Mesenchymal stem cell (in vitro differentiated cells and primary cell): ENCODE measurements around the gene CCNB1.

Experiments used
- DNase-seq: peaks from one replicate; pipeline ENCODE4 v3.0.0-alpha.2; 2013
- H2AFZ ChIP-seq: one replicate; pipeline ENCODE4 v1.6.1; 2013; ENCODE audit warnings: low read depth, mild to moderate bottlenecking, control low read depth, inconsistent platforms, low read length, moderate library complexity
- H2AK5ac ChIP-seq: 2 replicates; pipeline ENCODE4 v1.6.1; 2013; ENCODE audit warnings: low read length, moderate library complexity, mild to moderate bottlenecking, inconsistent platforms; ENCODE audit not compliant: severe bottlenecking
- H2BK120ac ChIP-seq: one replicate; pipeline ENCODE4 v1.6.1; 2013; ENCODE audit warnings: low read depth, mild to moderate bottlenecking, inconsistent platforms, low read length, moderate library complexity
- H2BK12ac ChIP-seq, 2 experiments: one replicate each; pipeline ENCODE4 v1.6.1; 2013; ENCODE audit warnings: inconsistent platforms in 2 of 2, low read length in 2 of 2, mild to moderate bottlenecking in 2 of 2, moderate library complexity in 2 of 2, control low read depth in 1 of 2
- H2BK15ac ChIP-seq: one replicate; pipeline ENCODE4 v1.6.1; 2013; ENCODE audit warnings: mild to moderate bottlenecking, low read depth, inconsistent platforms; ENCODE audit not compliant: poor library complexity, severe bottlenecking
- H2BK5ac ChIP-seq: 2 replicates; pipeline ENCODE4 v1.6.1; 2013; ENCODE audit warnings: low read depth, mild to moderate bottlenecking, low read length, control low read depth, inconsistent platforms; ENCODE audit not compliant: poor library complexity, severe bottlenecking
- H3K14ac ChIP-seq, 2 experiments: one replicate each; pipeline ENCODE4 v1.6.1; 2013; ENCODE audit warnings: inconsistent platforms in 2 of 2, low read length in 2 of 2, control low read depth in 1 of 2, mild to moderate bottlenecking in 1 of 2, moderate library complexity in 1 of 2
- H3K18ac ChIP-seq, 2 experiments: one replicate each; pipeline ENCODE4 v1.6.1; 2013; ENCODE audit warnings: inconsistent platforms in 2 of 2, low read length in 2 of 2, control low read depth in 1 of 2, low read depth in 1 of 2, mild to moderate bottlenecking in 1 of 2
- H3K23ac ChIP-seq, 2 experiments: one replicate each; pipeline ENCODE4 v1.6.1; 2013; ENCODE audit warnings: inconsistent platforms in 2 of 2, low read length in 2 of 2, mild to moderate bottlenecking in 2 of 2, moderate library complexity in 2 of 2, control low read depth in 1 of 2
- H3K27ac ChIP-seq: 2 replicates; pipeline ENCODE4 v1.5.1; 2013; ENCODE audit warnings: mild to moderate bottlenecking, moderate library complexity, low read length, control low read depth, inconsistent platforms; ENCODE audit not compliant: poor library complexity, severe bottlenecking
- H3K27me3 ChIP-seq, 2 experiments: 2 replicates each; pipeline versions ENCODE4 v1.6.1 to v1.7.0; 2013; ENCODE audit warnings: low read length in 2 of 2, mild to moderate bottlenecking in 2 of 2, moderate library complexity in 2 of 2, control low read depth in 1 of 2, inconsistent platforms in 1 of 2; ENCODE audit not compliant: control insufficient read depth in 1 of 2, insufficient read depth in 1 of 2
- H3K36me3 ChIP-seq, 2 experiments: 2 replicates each; pipeline versions ENCODE4 v1.6.1 to v1.7.0; 2013; ENCODE audit warnings: low read length in 2 of 2, control low read depth in 1 of 2, inconsistent platforms in 1 of 2, low read depth in 1 of 2, mild to moderate bottlenecking in 1 of 2; ENCODE audit not compliant: insufficient read depth in 2 of 2, control insufficient read depth in 1 of 2
- H3K4ac ChIP-seq, 2 experiments: one replicate each; pipeline ENCODE4 v1.6.1; 2013; ENCODE audit warnings: inconsistent platforms in 2 of 2, low read length in 2 of 2, mild to moderate bottlenecking in 2 of 2, moderate library complexity in 2 of 2, control low read depth in 1 of 2, low read depth in 1 of 2
- H3K4me1 ChIP-seq: 2 replicates; pipeline ENCODE4 v1.6.1; 2013; ENCODE audit warnings: low read depth, low read length, control low read depth; ENCODE audit not compliant: control insufficient read depth, insufficient read depth
- H3K4me2 ChIP-seq: 2 replicates; pipeline ENCODE4 v1.6.1; 2013; ENCODE audit warnings: low read length, mild to moderate bottlenecking, inconsistent platforms; ENCODE audit not compliant: poor library complexity, severe bottlenecking
- H3K4me3 ChIP-seq, 2 experiments: 2 replicates each; pipeline versions ENCODE4 v1.5.1 to v1.7.0; 2013; ENCODE audit warnings: low read length in 2 of 2, mild to moderate bottlenecking in 2 of 2, control low read depth in 1 of 2, low read depth in 1 of 2; ENCODE audit not compliant: insufficient read depth in 1 of 2
- H3K79me1 ChIP-seq: replicated peaks from 2 replicates; pipeline ENCODE4 v1.6.1; 2013; ENCODE audit warnings: mild to moderate bottlenecking, control low read depth, low read length, inconsistent platforms; ENCODE audit not compliant: poor library complexity, severe bottlenecking
- H3K9ac ChIP-seq: 2 replicates; pipeline ENCODE4 v1.7.0; 2013; ENCODE audit warnings: mild to moderate bottlenecking, low read length, moderate library complexity
- H3K9me3 ChIP-seq: 2 replicates; pipeline ENCODE4 v1.7.0; 2013; ENCODE audit warnings: mild to moderate bottlenecking, low read length; ENCODE audit not compliant: control insufficient read depth
- H4K8ac ChIP-seq: one replicate; pipeline ENCODE4 v1.6.1; 2013; ENCODE audit warnings: inconsistent platforms, mild to moderate bottlenecking, low read length, moderate library complexity
- H4K91ac ChIP-seq: one replicate; pipeline ENCODE4 v1.6.1; 2013; ENCODE audit warnings: mild to moderate bottlenecking, low read length, inconsistent platforms
- WGBS: methylation state at CpG from one replicate; pipeline ENCODE4 v1.1.7; 2013; ENCODE audit warnings: mixed read lengths; 5-methylcytosine and 5-hydroxymethylcytosine counted together

The CCNB1 gene

DNA sequence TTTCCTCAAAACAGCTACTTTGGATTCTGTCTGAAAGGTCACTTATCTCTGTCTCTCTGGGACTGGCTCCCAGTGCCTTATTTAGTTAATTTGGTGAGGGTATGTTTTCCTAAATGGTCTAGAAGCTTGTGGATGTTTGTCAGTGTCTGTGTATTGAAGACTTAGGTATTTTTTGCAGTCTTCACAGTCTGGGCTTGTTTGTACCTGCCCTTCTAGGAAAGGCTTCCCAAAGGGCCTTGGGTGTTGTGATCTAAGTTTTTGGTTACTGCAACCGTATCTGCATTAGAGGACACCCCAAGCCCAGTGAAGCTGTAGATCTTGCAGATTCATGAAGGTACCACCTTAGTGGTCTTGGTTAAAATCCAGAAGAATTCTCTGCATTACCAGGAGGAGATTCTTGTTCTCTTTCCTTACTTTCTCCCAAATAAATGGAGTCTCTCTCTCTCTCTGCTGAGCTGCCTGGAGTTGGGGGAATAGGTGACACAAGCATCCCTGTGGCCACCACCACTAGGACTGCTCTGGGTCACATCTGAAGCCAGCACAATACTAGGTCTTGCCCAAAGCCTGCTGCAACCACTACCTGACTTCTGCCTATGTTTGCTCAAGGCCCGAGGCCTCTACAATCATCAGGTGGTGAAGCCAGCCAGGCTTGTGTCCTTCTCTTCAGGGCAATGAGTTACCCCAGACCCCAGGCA, 17.8 kb upstream of the CCNB1 start:
- no peak overlapping the region for H3K9ac ChIP-seq
- H3K18ac ChIP-seq, result no peak overlapping the region
- no peaks in the 10 kb centered on the region for H3K27me3 ChIP-seq
- WGBS, result 95% methylated on average over 2 of the region's 2 CpGs
- H3K36me3 ChIP-seq, result no peaks in the 10 kb centered on the region
- H3K4me1 ChIP-seq, result no peaks in the 10 kb centered on the region
- no peak overlapping the region for H2AK5ac ChIP-seq
- H2BK12ac ChIP-seq, result no peak overlapping the region
- no peak overlapping the region for H4K91ac ChIP-seq
- H3K79me1 ChIP-seq, result no peaks in the 10 kb centered on the region
- no peaks in the 10 kb centered on the region for H3K9me3 ChIP-seq
- DNase-seq, result no peak
- no peak overlapping the region for H2BK120ac ChIP-seq
- H3K23ac ChIP-seq, result no peak overlapping the region
- no peak overlapping the region for H3K4me2 ChIP-seq
- H2AFZ ChIP-seq, result no peak overlapping the region
- H2BK5ac ChIP-seq, result no peak overlapping the region
- no peak overlapping the region for H3K14ac ChIP-seq
- no peak overlapping the region for H3K4me3 ChIP-seq
- no peak overlapping the region for H2BK15ac ChIP-seq
- H3K27ac ChIP-seq, result no peak overlapping the region
- no peak overlapping the region for H3K4ac ChIP-seq
- no peak overlapping the region for H4K8ac ChIP-seq

GRCh38 chr5:69149676-69150010, 17.3 kb upstream of the CCNB1 start:
- Histone ChIP-seq H3K4ac (no peak overlapping the region), H3K27ac (no peak overlapping the region), H2AFZ (no peak overlapping the region), H2BK15ac (no peak overlapping the region), H3K27me3 (no peaks in the 10 kb centered on the region), H3K4me2 (no peak overlapping the region), H4K8ac (no peak overlapping the region), H4K91ac (no peak overlapping the region), H3K9ac (no peak overlapping the region), H3K9me3 (no peaks in the 10 kb centered on the region), H2BK5ac (no peak overlapping the region), H2BK120ac (no peak overlapping the region), H3K4me1 (no peaks in the 10 kb centered on the region), H2AK5ac (no peak overlapping the region), H3K18ac (no peak overlapping the region), H2BK12ac (no peak overlapping the region), H3K14ac (no peak overlapping the region), H3K36me3 (no peaks in the 10 kb centered on the region), H3K23ac (no peak overlapping the region), H3K4me3 (no peak overlapping the region), H3K79me1 (no peaks in the 10 kb centered on the region)
- 86% methylated on average over 5 of the region's 5 CpGs for WGBS
- DNase-seq, result no peak

GRCh38 chr5:69152731-69153130, 14.2 kb upstream of the CCNB1 start:
- H3K27me3 ChIP-seq, result no peaks in the 10 kb centered on the region
- 94% methylated on average over 3 of the region's 3 CpGs for WGBS
- H2BK120ac ChIP-seq, result no peak overlapping the region
- H3K14ac ChIP-seq, result no peak overlapping the region
- H4K8ac ChIP-seq, result no peak overlapping the region
- H2BK15ac ChIP-seq, result no peak overlapping the region
- no peak for DNase-seq
- no peak overlapping the region for H3K23ac ChIP-seq
- no peaks in the 10 kb centered on the region for H3K4me1 ChIP-seq
- no peak overlapping the region for H3K18ac ChIP-seq
- H3K9ac ChIP-seq, result no peak overlapping the region
- H4K91ac ChIP-seq, result no peak overlapping the region
- H3K4me3 ChIP-seq, result no peak overlapping the region
- H3K79me1 ChIP-seq, result no peaks in the 10 kb centered on the region
- no peaks in the 10 kb centered on the region for H3K9me3 ChIP-seq
- no peak overlapping the region for H3K27ac ChIP-seq
- no peak overlapping the region for H2BK5ac ChIP-seq
- no peak overlapping the region for H2AK5ac ChIP-seq
- no peak overlapping the region for H3K4ac ChIP-seq
- no peaks in the 10 kb centered on the region for H3K36me3 ChIP-seq
- no peak overlapping the region for H2BK12ac ChIP-seq
- no peak overlapping the region for H2AFZ ChIP-seq
- no peak overlapping the region for H3K4me2 ChIP-seq

GRCh38 chr5:69156456-69156855, 10.5 kb upstream of the CCNB1 start:
- Histone ChIP-seq H2AFZ (no peak overlapping the region), H2BK12ac (no peak overlapping the region), H3K79me1 (no peaks in the 10 kb centered on the region), H2BK5ac (no peak overlapping the region), H3K4me3 (no peak overlapping the region), H3K4me2 (no peak overlapping the region), H3K9me3 (no peaks in the 10 kb centered on the region), H3K27ac (no peak overlapping the region), H3K4me1 (no peaks in the 10 kb centered on the region), H3K9ac (no peak overlapping the region), H3K23ac (no peak overlapping the region), H2BK120ac (no peak overlapping the region), H4K8ac (no peak overlapping the region), H4K91ac (no peak overlapping the region), H2AK5ac (no peak overlapping the region), H2BK15ac (no peak overlapping the region), H3K14ac (no peak overlapping the region), H3K27me3 (no peaks in the 10 kb centered on the region), H3K4ac (no peak overlapping the region), H3K18ac (no peak overlapping the region), H3K36me3 (no peaks in the 10 kb centered on the region)
- DNase-seq, result no peak
- WGBS, result 100% methylated on average over 11 of the region's 11 CpGs
